Mononuclear cell (primary cell): ENCODE measurements around the gene OR8B4. TPM values are rescaled to one million over a fixed set of nuclear protein-coding genes. Genes with fewer than 3 reads are reported as not detected.
"Not testable (repeated sequence)": the region's sequence is repeated elsewhere in the genome, so short reads cannot be mapped to it uniquely, and the experiment has no call there.

ENCODE experiments used
- H3K27me3 ChIP-seq: 2 replicates; pipeline ENCODE4 v1.6.0; 2011; ENCODE audit warnings: low read length, control low read depth; ENCODE audit not compliant: insufficient read depth
- H3K4me1 ChIP-seq: 2 replicates; pipeline ENCODE4 v1.5.1; 2011; ENCODE audit warnings: mild to moderate bottlenecking, low read length, control low read depth; ENCODE audit not compliant: insufficient read depth
- H3K4me3 ChIP-seq: 2 replicates; pipeline ENCODE4 v1.5.1; 2011; ENCODE audit warnings: mild to moderate bottlenecking, low read length, moderate library complexity
- H3K9me3 ChIP-seq: 2 replicates; pipeline ENCODE4 v1.5.1; 2011; ENCODE audit warnings: low read depth, mild to moderate bottlenecking, control low read depth, low read length
- total RNA-seq: library from RNA; depleted of rRNA; stranded (reverse); fragments of >200 nt; gene quantifications from one replicate; pipeline ENCODE4 v1.2.3, GENCODE V29; 2012

The OR8B4 gene
- not detected for total RNA-seq

DNA sequence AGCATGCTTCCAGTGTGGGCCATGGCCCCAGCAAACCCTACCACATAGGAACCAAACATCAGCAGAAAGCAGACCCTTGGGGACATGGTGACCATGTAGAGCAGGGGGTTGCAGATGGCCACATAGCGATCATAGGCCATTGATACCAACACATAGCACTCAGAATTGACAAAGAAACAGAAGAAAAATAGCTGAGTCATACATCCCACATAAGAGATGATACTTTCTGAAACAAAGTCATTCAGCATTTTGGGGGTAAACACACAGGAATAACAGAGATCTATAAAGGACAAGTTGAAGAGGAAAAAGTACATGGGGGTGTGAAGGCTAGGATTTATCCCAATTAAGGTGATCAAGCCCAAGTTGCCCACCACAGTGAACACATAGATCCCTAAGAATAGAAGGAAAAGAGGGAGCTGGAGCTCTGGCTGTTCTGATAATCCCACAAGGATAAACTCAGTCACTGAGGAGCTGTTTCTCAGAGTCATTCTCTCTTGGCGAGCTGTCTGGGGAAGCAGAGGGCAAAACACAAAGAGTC is at the start of gene OR8B4:
Gene OR8B4 (minus strand): TSS at position 488 of the 538 bp plus-strand sequence. CDS start 0 bp downstream, at position 488.
- Histone ChIP-seq H3K9me3 (no peaks in the 10 kb centered on the region), H3K27me3 (no peaks in the 10 kb centered on the region), H3K4me1 (no peaks in the 10 kb centered on the region), H3K4me3 (no peak within 1 kb of the TSS)

DNA sequence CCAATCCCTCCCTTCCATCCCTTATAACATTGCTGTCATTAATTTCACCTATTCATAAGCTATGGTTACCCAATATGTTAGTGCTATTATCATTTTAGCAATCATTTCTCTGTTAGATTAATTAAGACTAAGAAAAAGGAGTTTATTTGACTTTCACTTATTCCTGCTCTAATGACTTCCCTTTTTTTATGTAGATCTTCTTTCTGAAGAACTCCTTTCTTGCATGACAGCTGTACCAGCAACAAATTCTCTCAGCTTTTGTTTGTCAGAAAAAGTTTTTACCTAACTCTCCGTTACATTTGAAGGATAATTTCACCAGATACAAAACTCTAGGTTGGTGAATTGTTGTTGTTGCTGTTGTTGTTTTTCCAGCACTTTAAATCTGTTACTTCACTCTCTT is 49.4 kb upstream of the OR8B4 start:
- no peaks in the 10 kb centered on the region for H3K4me1 ChIP-seq
- no peak overlapping the region for H3K4me3 ChIP-seq
- no peaks in the 10 kb centered on the region for H3K27me3 ChIP-seq
- no peaks in the 10 kb centered on the region for H3K9me3 ChIP-seq

- no peaks in the 10 kb centered on the region for H3K27me3 ChIP-seq
- no peak overlapping the region for H3K4me3 ChIP-seq
- no peaks in the 10 kb centered on the region for H3K9me3 ChIP-seq
- H3K4me1 ChIP-seq = no peaks in the 10 kb centered on the region
Observed at GRCh38 chr11:124473476-124473875, 48.8 kb upstream of the OR8B4 start.

- Histone ChIP-seq H3K27me3 (no peaks in the 10 kb centered on the region), H3K4me1 (no peaks in the 10 kb centered on the region)
Observed at GRCh38 chr11:124470561-124471227, 46.0 kb upstream of the OR8B4 start.

GRCh38 chr11:124467381-124467927 is 42.8 kb upstream of the OR8B4 start:
- H3K9me3 ChIP-seq = no peaks in the 10 kb centered on the region
- H3K27me3 ChIP-seq = no peaks in the 10 kb centered on the region
- no peaks in the 10 kb centered on the region for H3K4me1 ChIP-seq
- no peak overlapping the region for H3K4me3 ChIP-seq

More at GRCh38 chr11:124470561-124471227, 46.0 kb upstream of the OR8B4 start:
- Histone ChIP-seq H3K4me3 (no peak overlapping the region), H3K9me3 (no peaks in the 10 kb centered on the region)

DNA sequence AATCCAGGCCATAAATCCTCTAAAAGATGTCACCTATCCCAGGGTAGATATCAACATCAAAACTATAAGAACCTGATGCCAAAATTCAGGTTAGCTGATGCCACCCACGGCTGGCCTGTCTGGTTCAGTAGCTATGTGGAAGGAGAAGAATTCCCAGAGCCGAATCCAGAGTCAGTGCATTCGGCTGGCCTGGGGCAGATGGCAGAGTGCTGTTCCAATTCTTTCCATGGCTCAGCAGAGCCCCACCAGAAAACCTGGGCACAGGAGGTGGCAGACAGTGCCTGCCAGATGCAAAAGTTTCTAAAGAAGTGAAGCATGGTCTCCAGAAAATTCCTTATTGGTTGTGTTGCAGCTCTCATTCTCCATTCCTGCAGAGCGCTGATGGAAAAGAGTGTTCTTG is 40.7 kb upstream of the OR8B4 start:
- Histone ChIP-seq H3K4me3 (no peak overlapping the region), H3K27me3 (no peaks in the 10 kb centered on the region), H3K9me3 (no peaks in the 10 kb centered on the region), H3K4me1 (no peaks in the 10 kb centered on the region)

- Histone ChIP-seq H3K27me3 (no peaks in the 10 kb centered on the region), H3K4me3 (no peak overlapping the region), H3K9me3 (no peaks in the 10 kb centered on the region), H3K4me1 (no peaks in the 10 kb centered on the region)
Observed at GRCh38 chr11:124463990-124464389, 39.3 kb upstream of the OR8B4 start.

- no peaks in the 10 kb centered on the region for H3K27me3 ChIP-seq
- H3K4me3 ChIP-seq = no peak overlapping the region
- no peaks in the 10 kb centered on the region for H3K4me1 ChIP-seq
- H3K9me3 ChIP-seq = no peaks in the 10 kb centered on the region
Observed at GRCh38 chr11:124463324-124463723, 38.7 kb upstream of the OR8B4 start.

DNA sequence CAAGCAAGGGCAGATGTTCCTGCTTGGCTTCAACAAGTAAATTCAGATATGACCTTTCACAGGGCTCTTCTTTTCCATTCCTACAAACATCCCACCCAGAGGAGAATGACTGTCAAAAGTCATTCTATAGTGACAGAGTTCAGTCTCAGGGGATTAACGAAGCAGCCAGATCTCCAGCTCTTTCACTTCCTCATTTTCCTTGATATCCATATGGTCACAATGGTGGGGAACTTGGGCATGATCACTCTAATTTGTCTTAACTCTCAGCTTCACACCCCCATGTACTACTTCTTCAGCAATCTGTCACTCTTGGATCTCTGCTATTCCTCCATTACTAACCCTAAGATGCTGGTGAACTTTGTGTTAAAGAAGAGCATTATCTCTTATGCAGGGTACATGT is 35.8 kb upstream of the OR8B4 start:
- Histone ChIP-seq H3K4me3 (no peak overlapping the region), H3K27me3 (no peaks in the 10 kb centered on the region), H3K9me3 (no peaks in the 10 kb centered on the region), H3K4me1 (no peaks in the 10 kb centered on the region)

DNA sequence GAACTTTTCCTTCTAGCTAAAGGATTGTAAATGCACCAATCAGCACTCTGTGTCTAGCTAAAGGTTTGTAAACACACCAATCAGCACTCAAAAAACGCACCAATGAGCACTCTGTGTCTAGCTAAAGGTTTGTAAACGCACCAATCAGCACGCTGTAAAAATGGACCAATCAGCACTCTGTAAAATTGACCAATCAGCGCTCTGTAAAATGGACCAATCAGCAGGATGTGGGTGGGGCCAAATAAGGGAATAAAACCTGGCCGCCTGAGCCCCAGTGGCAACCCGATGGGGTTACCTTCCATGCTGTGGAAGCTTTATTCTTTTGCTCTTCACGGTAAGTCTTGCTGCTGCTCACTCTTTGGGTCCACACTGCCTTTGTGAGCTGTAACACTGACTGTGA is 34.7 kb upstream of the OR8B4 start:
- not testable (repeated sequence) for H3K9me3 ChIP-seq, H3K27me3 ChIP-seq, H3K4me1 ChIP-seq, H3K4me3 ChIP-seq

DNA sequence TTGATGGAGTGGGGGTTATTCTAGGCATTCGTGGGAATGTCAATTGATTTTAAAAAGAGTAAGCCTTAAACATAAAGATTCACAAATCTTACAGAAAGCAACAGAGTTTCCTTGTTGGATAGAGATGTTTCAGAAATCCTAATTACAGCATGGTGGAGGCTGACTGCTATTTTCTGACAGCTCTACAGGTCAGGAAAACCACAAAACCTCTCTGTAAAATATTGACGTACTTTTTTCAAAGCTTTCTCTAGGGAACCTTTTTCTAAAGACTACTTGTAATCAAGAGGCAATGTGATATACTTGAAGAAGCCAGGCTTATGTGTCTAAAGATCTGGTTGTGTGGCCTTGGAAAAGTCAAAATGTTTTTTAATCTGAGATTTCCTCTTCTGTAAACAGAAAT is 29.9 kb upstream of the OR8B4 start:
- no peaks in the 10 kb centered on the region for H3K27me3 ChIP-seq
- no peaks in the 10 kb centered on the region for H3K4me1 ChIP-seq
- H3K9me3 ChIP-seq = no peaks in the 10 kb centered on the region
- no peak overlapping the region for H3K4me3 ChIP-seq

DNA sequence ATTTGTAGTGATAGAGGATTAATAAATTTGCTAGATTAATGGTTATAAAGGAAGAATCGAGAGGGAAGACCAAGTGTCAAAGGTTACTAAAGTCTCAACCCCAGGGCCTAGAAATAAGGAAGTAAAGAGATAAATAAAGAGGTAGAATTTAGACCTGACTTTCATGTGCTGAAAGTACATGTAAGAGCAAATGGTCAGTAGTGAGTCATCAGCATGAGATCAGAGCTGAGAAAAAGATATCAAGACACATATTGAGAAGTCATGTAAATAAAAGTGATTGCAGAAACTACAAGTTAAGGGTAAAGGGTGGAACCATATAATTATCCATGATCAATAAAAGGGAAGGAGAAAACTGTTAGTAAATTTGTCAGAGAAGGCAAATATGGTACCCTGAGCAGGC is 22.2 kb upstream of the OR8B4 start:
- H3K4me3 ChIP-seq = no peak overlapping the region
- H3K9me3 ChIP-seq = no peaks in the 10 kb centered on the region
- no peaks in the 10 kb centered on the region for H3K27me3 ChIP-seq
- H3K4me1 ChIP-seq = no peaks in the 10 kb centered on the region

- no peaks in the 10 kb centered on the region for H3K9me3 ChIP-seq
Observed at GRCh38 chr11:124445646-124446150, 21.0 kb upstream of the OR8B4 start, which contains the start of gene OR8B8. Gene OR8B8, minus strand, starts transcription at chr11:124445696. Its CDS starts 4,611 bp downstream, at chr11:124441085.

DNA sequence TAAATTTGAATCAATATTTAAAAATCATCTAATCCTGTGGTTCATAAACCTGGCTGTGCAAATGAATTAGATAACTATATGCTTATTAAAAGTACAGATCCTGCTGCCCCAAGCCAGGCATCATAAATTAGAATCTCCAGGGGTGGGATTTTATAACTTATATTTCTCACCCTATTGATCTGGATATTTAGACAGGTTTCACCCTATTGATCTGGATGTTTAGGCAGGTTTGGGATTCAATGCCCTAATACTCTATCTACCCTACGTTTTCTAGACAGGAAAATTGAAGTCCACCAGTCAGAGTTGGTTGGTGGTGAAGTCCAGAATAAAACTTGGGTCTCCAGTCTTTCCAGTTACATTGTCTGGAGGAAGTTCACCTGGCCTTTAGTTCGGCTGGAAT is 18.2 kb upstream of the OR8B4 start:
- no peaks in the 10 kb centered on the region for H3K9me3 ChIP-seq
- H3K4me3 ChIP-seq = no peak overlapping the region
- H3K4me1 ChIP-seq = no peaks in the 10 kb centered on the region
- no peaks in the 10 kb centered on the region for H3K27me3 ChIP-seq

More at GRCh38 chr11:124445646-124446150, 21.0 kb upstream of the OR8B4 start, which contains the start of gene OR8B8:
- H3K4me1 ChIP-seq = no peaks in the 10 kb centered on the region
- H3K27me3 ChIP-seq = no peaks in the 10 kb centered on the region
- no peak within 1 kb of the TSS for H3K4me3 ChIP-seq

DNA sequence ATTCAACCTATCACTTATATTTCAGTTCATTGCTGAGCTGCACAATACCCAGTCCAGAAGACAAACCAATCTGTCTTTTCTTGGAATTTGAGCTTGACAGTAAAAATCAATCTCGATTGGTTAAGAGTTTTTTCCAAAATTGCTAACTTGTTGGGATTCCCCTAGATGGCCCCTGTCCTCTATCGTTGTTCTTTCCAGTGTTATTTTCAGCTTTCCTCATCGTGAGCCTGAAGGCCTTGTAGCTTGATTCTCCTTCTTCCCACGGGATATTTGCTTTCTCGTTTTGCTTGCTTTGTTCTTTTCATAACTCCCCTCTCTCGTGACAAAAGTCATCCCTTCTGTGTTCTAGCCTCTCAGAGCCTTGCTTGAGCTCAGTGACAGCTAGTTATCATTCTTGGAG is 17.8 kb upstream of the OR8B4 start:
- no peaks in the 10 kb centered on the region for H3K4me1 ChIP-seq
- no peak overlapping the region for H3K4me3 ChIP-seq
- H3K27me3 ChIP-seq = no peaks in the 10 kb centered on the region
- no peaks in the 10 kb centered on the region for H3K9me3 ChIP-seq

DNA sequence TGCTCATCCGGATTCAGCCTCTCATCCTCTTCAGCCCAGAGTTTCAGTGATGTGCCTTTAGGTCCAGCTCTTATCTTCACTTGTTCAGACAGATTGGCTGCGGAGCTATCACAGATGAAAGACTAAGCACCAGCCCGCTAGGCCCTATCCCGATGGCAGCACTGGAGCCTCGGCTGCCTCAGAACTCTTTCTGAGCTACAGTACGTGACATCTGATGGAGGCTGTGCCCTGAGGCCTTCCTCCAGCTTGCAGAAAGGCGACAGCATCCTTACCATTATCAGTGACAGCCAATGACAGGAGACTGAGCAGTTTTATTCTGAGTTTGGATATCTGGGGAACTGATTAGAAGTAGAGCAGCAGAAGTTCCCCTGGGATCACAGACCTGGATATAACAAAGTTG is 16.8 kb upstream of the OR8B4 start:
- H3K9me3 ChIP-seq = no peaks in the 10 kb centered on the region
- H3K27me3 ChIP-seq = no peaks in the 10 kb centered on the region
- H3K4me3 ChIP-seq = no peak overlapping the region
- no peaks in the 10 kb centered on the region for H3K4me1 ChIP-seq
